Nephron progenitor cell (in vitro differentiated cells): ENCODE results near the gene DDX42.

Source experiments
- DNase-seq: peaks from one replicate; pipeline ENCODE4 v3.0.0; 2021
- H3K27ac Mint-ChIP-seq: 2 replicates; pipeline ENCODE4 v1.8.0; 2021; ENCODE audit warnings: mild to moderate bottlenecking, moderate library complexity, mixed read lengths
- H3K27me3 Mint-ChIP-seq: 2 replicates; pipeline ENCODE4 v1.8.0; 2021; ENCODE audit warnings: mild to moderate bottlenecking, low read depth, mixed read lengths; ENCODE audit not compliant: poor library complexity
- H3K36me3 Mint-ChIP-seq: 2 replicates; pipeline ENCODE4 v1.8.0; 2021; ENCODE audit warnings: low read depth, mixed read lengths
- H3K4me1 Mint-ChIP-seq: 2 replicates; pipeline ENCODE4 v1.8.0; 2021; ENCODE audit warnings: mixed read lengths
- H3K4me3 Mint-ChIP-seq: 2 replicates; pipeline ENCODE4 v1.8.0; 2021; ENCODE audit warnings: mild to moderate bottlenecking, moderate library complexity, mixed read lengths
- H3K9me3 Mint-ChIP-seq: 2 replicates; pipeline ENCODE4 v1.8.0; 2021; ENCODE audit warnings: mild to moderate bottlenecking, moderate library complexity, mixed read lengths
- CTCF ChIP-seq: fragments of 200-600 bp; sonication (generic); IDR thresholded peaks from 2 replicates; pipeline ENCODE4 v1.5.0; 2021; ENCODE audit warnings: antibody characterized with exemption

DDX42 gene

GRCh38 chr17:63821804-63822203, 47.8 kb downstream of the DDX42 start:
- Mint-ChIP-seq H3K27ac (peak overlapping the region; percentile 96), H3K4me3 (no peak overlapping the region), H3K9me3 (no peaks in the 10 kb centered on the region), H3K27me3 (peaks cover 1% of the 10 kb centered on the region), H3K4me1 (peaks cover 23% of the 10 kb centered on the region), H3K36me3 (peaks cover 83% of the 10 kb centered on the region)
- no peak for TF ChIP-seq CTCF
- no peak for DNase-seq

- Mint-ChIP-seq H3K27ac (no peak overlapping the region), H3K4me3 (no peak overlapping the region), H3K27me3 (peaks cover 5% of the 10 kb centered on the region), H3K4me1 (peaks cover 26% of the 10 kb centered on the region), H3K9me3 (no peaks in the 10 kb centered on the region), H3K36me3 (peaks cover 77% of the 10 kb centered on the region)
- no peak for DNase-seq
- no peak for TF ChIP-seq CTCF
Measured at GRCh38 chr17:63822537-63822936, 48.6 kb downstream of the DDX42 start.

- no peaks in the 10 kb centered on the region for H3K9me3 Mint-ChIP-seq
- no peak for TF ChIP-seq CTCF
- no peak for DNase-seq
- peak overlapping the region; percentile 18 for H3K4me3 Mint-ChIP-seq
- H3K36me3 Mint-ChIP-seq = peaks cover 65% of the 10 kb centered on the region
- peaks cover 5% of the 10 kb centered on the region for H3K27me3 Mint-ChIP-seq
- peak overlapping the region; percentile 24 for H3K27ac Mint-ChIP-seq
- H3K4me1 Mint-ChIP-seq = peaks cover 39% of the 10 kb centered on the region
Measured at GRCh38 chr17:63823659-63824331, 49.8 kb downstream of the DDX42 start.

- H3K4me3 Mint-ChIP-seq = no peak overlapping the region
Measured at GRCh38 chr17:63824362-63824761, 50.4 kb downstream of the DDX42 start.

GRCh38 chr17:63826468-63827001, 52.6 kb downstream of the DDX42 start:
- no peak for TF ChIP-seq CTCF
- Mint-ChIP-seq H3K36me3 (peaks cover 60% of the 10 kb centered on the region), H3K4me1 (peaks cover 49% of the 10 kb centered on the region), H3K27ac (peak overlapping the region; percentile 100), H3K27me3 (peaks cover 5% of the 10 kb centered on the region), H3K9me3 (no peaks in the 10 kb centered on the region), H3K4me3 (peak overlapping the region; percentile 99)
- DNase-seq = peak; percentile 27

More at GRCh38 chr17:63824362-63824761, 50.4 kb downstream of the DDX42 start:
- Mint-ChIP-seq H3K27me3 (peaks cover 5% of the 10 kb centered on the region), H3K4me1 (peaks cover 44% of the 10 kb centered on the region), H3K36me3 (peaks cover 64% of the 10 kb centered on the region), H3K27ac (no peak overlapping the region), H3K9me3 (no peaks in the 10 kb centered on the region)
- no peak for TF ChIP-seq CTCF
- no peak for DNase-seq
